Activated T-cell treated with anti-CD3 and anti-CD28 coated beads for 4 hours (primary cell): ENCODE data around the gene SLC43A3.
"Not testable (repeated sequence)": the region's sequence is repeated elsewhere in the genome, so short reads cannot be mapped to it uniquely, and the experiment has no call there.

Source experiments
- DNase-seq: peaks from one replicate; pipeline ENCODE4 v3.0.0-alpha.2; 2020

SLC43A3 gene

GRCh38 chr11:57459164-57460021, 32.5 kb upstream of the SLC43A3 start:
- peak; percentile 19 for DNase-seq

GRCh38 chr11:57458410-57459163, 31.7 kb upstream of the SLC43A3 start:
- peak; percentile 73 for DNase-seq

DNA sequence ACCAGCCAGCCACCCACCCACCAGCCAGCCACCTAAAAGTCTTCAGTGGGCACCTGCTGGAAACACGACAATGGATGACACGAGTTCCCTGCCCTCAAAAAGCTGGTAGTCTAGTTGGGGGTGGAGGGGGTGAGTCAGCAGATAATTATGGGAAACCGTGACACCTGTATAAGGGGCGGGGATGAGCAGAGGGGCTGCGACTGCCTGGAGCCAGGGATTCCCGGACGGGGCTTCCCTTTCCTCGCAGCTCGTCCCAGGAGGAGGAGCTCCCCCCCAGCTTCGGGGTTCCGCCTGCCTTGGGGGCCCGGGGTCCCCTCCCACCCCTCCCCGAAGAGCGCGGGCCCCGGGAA, 31.1 kb upstream of the SLC43A3 start:
- DNase-seq = peak; percentile 51

DNA sequence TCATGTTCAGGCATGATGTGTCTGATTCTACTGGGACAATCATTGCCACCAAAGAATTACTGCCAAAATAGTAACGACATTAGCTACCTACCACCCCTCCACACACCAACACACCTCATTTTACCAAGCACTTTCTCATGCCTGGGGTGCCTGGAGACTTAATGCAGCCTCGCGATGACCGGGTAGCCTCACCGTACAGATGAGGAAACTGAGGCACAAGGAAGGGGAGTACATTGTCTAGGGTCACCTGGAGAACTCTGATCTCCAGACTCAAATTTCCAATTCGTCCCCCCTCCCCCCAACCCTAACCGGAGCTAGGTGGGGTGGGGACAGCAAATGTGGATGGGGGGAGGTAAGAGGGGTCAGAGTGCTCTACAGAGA, 30.7 kb upstream of the SLC43A3 start:
- DNase-seq = no peak

DNA sequence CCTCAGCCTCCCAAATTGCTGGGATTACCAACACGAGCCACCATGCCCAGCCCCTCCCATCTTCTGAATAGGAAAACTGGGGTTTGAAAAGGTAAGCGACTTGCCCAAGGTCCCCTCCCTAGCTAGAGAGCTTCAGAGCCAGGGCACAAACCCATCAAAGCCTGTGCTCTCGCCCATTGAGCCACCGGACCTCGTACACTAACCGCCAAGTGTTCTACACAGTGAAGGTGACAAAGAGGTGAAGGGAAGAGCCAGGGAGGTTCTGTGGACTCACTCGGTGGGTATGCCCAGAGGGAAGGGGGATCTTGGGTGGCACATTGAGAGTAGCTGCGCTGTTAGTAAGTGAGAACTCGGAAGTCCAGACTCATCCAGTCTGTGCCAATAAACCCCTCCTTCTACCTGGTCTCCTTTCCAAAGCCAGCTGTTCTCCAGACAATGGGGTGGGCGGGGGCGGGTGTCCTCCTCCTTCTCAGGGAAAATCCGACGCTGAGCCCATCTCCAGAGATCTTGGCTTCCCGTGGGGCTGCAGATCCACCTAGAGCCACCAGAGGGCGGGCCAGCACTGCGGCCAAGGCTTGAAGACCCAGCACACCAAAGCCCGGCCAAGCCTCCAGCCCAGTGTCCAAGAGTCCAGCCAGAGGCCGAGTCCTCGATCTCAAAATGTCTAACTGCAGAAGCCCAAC, 30.2 kb upstream of the SLC43A3 start:
- DNase-seq = peak; percentile 64

- DNase-seq = no peak
These were observed 26.7 kb upstream of the SLC43A3 start for GRCh38 chr11:57453543-57454177.

GRCh38 chr11:57446055-57446454, 19.1 kb upstream of the SLC43A3 start:
- DNase-seq = no peak

- not testable (repeated sequence) for DNase-seq
These were observed 18.1 kb upstream of the SLC43A3 start for GRCh38 chr11:57445122-57445394.

GRCh38 chr11:57444362-57445121, 17.6 kb upstream of the SLC43A3 start:
- no peak for DNase-seq

DNA sequence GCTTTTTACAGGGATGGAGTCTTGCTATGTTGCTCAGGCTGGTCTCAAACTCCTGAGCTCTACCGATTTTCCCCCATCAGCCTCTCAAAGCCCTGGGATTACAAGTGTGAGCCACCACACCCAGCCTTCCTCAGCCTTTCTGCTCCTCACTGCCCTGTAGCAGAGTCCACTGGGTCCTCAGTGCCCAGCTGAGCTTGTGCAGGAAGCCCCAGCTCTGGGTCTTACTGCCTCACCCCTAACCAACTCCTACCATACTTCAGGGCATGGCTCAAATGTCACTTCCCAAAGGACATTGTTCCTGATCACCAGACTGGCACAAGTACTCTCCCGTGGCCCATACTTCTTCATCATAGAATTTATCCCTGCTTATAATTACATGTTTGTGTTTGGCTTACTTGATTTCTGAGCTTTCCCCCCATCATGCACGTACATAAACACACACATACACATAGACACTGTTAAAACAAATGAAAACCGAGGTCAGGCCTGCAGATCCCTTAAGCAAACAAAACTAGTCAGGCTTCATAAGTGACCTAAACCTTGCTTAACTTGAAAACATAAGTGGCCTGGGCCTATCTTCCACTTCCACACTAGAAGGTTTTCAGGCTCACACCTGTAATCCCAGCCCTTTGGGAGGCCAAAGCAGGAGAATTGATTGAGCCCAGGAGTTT, 14.0 kb upstream of the SLC43A3 start:
- no peak for DNase-seq

- DNase-seq = no peak
These were observed 12.9 kb upstream of the SLC43A3 start for GRCh38 chr11:57439786-57440185.

DNA sequence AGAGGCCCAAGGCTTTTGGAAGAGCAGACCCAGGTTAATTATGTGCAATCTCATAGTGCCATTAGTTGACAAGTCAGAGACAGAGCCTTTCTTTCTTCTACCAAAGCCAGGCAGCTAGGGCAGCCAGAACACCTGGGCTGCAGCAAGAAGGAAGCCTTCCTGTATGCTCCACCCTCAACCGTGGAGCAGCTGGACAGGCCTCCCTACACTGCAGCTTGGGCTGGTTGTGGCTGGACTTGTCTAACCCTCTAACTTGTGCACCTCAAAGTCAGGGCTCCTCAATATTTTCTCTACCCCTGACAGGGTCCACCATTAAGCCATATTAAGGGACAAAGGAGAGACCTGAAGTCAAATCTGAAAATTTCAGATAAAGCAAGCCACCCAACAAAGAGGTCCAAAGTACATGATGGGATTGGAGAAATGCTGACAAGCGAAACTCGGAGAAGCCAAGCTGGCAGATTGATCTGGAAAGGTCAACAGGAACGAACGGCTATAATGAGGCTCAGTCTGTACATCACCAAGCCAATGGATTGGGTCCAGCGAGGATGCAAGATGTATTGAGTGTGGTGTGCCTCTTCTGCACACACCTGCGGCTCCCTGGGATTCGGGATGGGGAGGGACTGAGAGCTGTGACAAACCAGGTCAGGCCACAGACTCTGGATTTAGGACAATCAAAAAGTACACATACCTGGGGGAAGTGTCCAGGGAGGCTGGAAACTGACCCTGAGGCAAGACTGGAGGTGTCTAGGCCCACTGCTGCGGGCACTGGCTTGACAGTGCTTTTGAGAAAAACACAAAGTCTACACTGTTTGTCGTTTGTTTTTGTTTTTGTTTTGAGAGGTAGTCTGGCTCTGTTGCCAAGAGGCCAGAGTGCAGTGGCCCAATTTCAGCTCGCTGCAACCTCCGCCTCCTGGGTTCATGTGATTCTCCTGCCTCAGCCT, 11.7 kb upstream of the SLC43A3 start:
- DNase-seq = no peak

DNA sequence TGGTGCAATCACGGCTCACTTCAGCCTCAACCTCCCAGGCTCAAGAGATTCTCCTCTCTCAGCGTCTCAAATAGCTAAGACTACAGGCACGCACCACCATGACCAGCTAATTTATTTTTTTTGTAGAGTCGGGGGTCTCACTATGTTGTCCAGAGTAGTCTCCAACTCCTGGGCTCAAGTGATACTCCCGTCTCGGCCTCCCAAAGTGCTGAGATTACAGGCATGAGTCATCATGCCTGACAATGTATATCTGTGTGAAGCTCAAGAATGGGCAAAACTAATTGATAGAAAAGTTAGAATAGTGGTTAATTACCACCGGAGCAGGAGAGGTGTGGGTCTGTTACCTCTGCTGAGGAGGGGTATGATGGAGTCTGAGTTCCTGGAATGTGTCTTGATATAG, 9.1 kb upstream of the SLC43A3 start:
- no peak for DNase-seq

DNA sequence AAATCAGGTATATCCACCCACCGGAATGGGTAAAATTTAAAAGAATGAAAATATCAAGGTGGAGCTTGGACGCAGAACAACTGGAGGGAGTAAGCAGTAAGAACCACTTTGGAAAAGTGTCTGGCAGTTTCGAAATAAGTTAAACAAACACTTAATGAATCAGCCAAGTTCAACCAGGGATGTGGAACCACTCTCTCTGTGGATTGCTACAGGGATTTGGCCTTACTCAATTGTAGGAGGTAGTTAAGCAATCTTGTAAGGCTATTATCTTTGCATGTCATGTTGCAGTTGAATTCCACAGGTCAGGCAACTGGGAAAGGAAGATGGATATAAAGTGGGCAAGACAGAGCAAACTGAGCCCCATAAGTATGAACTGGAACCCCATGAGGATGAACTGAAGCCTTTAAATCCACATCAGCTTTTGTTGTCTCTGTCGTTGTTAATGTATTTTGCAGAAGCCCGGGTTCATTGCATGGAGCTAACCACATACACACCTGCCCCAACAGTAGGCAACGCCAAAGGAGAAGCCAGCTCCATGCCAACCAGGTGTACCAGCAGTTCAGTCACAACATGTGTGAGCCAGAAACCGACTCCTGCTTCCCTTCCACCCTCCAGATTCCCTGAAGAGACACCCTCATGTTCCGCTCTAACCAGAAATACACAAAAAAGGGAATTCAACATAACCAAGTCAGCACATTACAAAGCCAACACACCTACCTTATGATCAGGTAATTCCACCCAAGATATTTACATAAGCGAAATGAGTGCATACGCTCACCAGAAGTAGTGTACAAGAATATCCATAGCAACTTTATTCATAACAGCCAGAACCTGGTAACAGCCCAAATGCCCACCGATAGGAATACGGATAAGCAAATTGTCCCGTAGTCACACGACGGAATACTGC, 8.0 kb upstream of the SLC43A3 start:
- no peak for DNase-seq

GRCh38 chr11:57432714-57433163, 5.8 kb upstream of the SLC43A3 start:
- DNase-seq = no peak

- no peak for DNase-seq
These were observed 5.2 kb upstream of the SLC43A3 start for GRCh38 chr11:57432149-57432561.

DNA sequence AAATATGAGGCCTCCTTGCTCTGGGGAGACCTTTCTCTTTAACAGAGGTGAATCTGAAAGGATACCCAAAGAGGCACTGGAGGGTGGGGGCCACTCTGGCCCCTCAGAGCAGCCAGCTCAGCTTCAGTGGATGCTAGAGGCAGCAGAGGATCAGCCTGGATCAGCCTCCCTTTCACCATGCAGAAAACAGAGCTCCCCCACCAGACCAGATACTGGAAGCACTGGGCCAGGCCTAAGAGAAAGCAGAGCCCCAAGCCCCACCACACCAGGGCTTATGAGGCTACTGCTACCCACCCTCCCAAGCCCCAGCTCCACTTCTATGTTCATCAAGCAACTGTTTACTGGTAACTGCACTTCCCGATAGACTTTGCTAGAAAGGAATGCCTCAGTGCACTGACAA, 4.0 kb upstream of the SLC43A3 start:
- no peak for DNase-seq

GRCh38 chr11:57429946-57430345, 3.0 kb upstream of the SLC43A3 start:
- no peak for DNase-seq

GRCh38 chr11:57428643-57429042, 1.7 kb upstream of the SLC43A3 start:
- no peak for DNase-seq

DNA sequence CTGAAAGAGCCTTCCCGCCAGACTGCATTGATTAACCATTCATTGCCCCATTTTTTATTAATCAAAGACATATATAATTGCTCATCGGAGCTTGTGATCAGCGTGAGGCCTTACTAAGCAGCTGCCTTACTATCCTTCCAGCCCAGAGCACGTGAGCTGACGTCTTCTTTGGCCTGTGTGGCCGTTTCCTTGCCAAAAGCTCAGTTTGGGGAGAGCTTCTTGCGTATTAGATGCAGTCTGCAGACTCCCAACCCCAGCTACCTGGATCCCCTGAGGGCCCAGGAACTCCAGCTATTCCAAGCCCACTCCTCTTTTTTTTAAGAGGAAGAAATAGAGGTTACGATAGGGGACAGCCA, 784 bp upstream of the SLC43A3 start:
- no peak for DNase-seq
